CD4-positive, alpha-beta T cell treated with Interleukin-4 for 1 hour (primary cell): ENCODE data around the gene LTA4H.
"Not testable (repeated sequence)": the region's sequence is repeated elsewhere in the genome, so short reads cannot be mapped to it uniquely, and the experiment has no call there.

Experiments used
- DNase-seq, 2 donors: peaks; one replicate each; pipeline ENCODE4 v3.0.0-alpha.2; 2020 to 2022

The LTA4H gene

DNA sequence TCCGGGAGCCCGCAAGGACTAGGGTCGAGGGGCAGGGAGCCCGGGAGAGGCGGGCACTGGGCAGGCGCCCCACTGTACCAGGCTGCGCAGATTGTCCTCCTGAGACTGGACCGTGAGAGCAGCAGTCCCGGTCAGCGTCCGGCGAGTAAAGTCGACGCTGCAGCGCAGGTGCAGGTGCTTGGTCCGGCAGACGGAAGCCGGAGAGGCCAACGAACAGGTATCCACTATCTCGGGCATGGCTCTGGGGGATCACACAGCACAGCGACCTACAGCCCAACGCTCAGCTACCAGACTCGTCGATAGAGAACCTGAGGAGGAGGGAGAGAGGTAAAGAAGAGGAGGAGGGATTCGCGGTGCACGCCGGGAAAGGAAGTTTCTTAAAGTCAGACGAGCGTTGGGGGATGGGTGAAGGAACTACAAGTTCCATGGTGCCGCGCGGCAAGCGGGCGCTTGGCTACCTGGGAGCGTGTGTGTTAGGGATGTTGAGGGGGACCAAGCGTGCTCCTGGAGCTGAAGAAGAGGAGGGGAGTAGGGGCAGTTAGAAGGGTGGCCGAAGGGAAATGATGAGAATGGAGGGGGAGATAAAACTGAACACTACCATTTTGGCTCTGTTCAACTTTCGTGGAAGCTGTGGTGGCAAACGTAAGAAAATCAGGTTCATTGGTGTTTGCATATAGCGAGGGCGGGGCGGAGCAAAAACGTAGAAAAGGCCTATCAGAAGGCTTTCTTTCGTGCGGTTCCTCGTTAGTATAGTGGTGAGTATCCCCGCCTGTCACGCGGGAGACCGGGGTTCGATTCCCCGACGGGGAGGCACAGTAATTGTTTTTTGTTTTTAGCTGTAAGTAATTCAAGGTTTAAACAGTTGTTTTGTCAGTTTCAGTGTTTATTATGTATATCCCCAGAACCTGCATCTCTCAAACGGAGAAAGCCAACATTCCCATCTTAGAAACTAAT, at the start of gene LTA4H:
TSS of gene LTA4H (minus strand) at position 305 of the 954 bp plus-strand sequence. CDS start at position 237, 68 bp downstream.
- peak; percentile 98 for DNase-seq

DNA sequence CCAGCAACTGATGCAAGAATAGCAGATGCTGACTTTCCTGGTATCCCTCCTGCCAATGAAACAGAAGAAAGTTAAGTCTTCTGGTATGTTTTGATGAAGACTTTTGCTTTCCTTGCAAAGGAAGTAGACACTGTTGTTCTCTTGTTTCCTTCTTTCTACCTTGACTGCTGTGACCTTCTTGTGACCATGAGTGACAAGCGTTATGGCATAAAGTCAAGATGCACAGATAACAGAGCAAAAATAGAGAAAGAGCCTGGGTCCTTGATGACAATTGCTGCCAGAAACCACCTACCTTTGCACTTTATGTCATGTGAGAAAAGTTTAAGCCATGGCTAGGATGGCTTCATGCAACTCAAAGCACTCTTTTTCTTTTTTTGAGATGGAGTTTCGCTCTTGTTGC, 49.2 kb upstream of the LTA4H start:
- DNase-seq, result no peak

DNA sequence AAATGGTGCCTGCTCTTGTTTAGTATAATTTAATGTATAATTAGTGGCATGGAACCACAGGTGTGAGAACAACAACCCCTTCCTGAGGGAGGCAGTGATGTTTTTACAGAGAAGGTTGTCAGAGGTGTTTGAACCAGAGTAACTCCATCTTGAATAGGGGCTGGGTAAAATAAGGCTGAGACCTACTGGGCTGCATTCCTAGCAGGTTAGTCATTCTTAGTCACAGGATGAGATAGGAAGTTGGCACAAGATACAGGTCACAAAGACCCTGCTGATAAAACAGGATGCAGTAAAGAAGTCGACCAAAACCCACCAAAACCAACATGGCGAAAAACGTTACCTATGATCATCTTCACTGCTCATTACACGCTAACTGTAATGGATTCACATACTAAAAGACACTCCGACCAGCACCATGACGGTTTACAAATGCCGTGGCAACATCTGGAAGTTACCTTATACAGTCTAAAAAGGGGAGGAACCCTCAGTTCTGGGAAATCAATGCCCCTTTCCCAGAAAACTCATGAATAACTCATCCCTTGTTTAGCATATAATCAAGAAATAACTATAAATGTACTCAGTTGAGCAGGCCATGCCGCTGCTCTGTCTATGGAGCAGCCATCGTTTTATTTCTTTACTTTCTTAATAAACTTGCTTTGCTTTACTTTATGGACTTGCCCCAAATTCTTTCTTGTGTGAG, 47.8 kb upstream of the LTA4H start:
- no peak for DNase-seq

- no peak for DNase-seq
Measured at GRCh38 chr12:96081596-96081995, 46.2 kb upstream of the LTA4H start.

GRCh38 chr12:96078231-96079135, 43.1 kb upstream of the LTA4H start:
- DNase-seq, result no peak

DNA sequence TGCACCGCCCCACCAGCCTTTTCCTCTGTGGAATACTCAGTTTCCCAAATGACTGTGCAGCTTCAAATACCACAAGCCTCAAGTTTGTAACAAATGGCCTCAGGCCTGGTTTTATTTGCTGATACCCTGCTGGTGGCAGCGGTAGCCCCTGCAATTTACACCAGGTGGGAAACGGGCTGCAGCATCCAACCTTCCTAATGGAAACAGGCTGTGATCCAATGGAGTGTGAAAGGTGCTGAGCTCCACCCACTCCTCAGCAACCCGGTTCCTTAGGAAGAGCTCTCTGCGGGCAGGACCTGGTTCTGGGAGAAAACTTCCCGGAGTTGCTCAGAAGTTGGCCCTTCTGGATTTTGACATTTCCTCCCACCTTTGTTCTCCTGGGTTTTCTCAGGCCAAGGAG, 41.7 kb upstream of the LTA4H start:
- no peak for DNase-seq

DNA sequence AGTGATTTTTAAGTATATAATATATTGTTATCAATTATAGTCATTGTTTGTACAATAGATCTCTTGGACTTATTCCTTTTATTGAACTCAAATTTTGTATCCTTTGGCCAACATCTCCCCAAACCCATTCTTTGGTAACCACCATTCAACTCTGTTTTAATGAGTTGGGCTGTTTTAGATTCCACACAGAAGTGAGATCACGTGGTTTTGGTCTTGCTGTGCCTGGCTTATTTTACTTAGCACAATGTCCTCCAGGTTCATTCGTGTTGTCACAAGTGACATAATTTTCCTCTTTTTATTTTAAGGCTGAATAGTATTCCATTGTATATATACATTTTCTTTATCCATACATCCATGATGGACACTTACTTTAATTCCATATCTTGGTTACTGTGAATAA, 40.2 kb upstream of the LTA4H start:
- DNase-seq, result no peak

DNA sequence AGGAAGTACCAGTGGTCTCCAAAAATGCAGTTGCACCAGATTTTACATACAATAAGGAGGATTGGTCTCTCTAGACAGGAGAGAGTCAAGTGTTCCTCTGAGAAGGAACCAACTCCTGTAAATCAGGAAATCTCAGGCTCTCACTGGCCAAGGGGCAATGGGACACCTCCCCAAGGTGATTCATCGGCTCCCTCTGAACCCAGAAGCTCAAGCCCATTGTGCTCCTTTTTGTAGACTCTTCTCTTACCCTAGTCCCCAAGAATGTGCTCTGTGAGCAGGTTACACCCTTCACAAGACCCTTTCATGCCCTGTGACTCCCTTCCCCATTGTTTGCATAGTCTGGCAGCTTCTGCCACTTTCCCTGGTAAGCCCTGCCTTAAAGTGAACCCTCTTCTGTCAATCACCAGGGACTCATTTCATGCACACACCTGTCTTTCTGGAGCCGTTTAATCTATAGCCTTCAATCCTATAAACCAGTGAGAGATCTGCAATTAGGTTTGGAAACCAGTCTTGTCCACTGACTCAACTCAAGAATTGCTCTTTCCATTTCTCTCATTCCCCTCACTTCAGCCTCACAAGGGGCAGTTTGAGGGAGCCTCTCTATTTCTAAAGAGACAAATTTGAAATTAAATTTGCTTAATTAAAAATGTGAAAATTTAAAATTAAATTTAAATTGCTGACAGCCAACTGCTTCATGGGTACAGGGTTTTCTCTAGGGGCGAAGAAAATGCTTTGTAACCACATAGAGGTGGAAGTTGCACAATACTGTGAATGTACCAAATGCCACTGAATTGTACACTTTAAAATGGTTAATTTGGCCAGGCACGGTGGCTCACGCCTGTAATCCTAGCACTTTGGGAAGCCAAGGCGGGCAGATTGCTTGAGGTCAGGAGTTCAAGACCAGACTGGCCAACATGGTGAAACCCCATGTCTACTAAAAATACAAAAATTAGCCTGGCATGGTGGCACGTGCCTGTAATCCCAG, 38.3 kb upstream of the LTA4H start:
- no peak for DNase-seq

- DNase-seq, result no peak
Measured at GRCh38 chr12:96070670-96071279, 35.4 kb upstream of the LTA4H start.

- no peak for DNase-seq
Measured at GRCh38 chr12:96069511-96070231, 34.3 kb upstream of the LTA4H start.

- no peak for DNase-seq
Measured at GRCh38 chr12:96068636-96069035, 33.2 kb upstream of the LTA4H start.

GRCh38 chr12:96068111-96068510, 32.7 kb upstream of the LTA4H start:
- DNase-seq, result no peak

GRCh38 chr12:96065776-96066175, 30.4 kb upstream of the LTA4H start:
- not testable (repeated sequence) for DNase-seq

DNA sequence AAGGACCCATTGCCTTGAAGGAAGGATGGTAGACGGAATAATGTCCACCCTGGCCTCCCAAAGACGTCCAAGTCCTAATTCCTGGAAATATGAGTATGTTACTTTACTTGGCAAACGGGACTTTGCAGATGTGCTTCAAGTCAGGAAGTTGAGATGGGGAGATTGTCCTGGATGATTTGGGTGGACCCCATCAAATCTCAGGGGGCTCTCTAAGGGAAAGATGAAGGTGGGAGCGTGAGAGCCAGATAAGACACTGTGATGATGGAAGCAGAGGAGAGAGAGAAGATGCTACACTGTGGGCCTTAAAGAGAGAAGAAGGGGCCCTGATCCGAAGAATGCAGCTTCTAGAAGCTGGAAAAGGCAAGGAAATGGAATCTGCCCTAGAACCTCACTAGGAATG, 29.6 kb upstream of the LTA4H start:
- no peak for DNase-seq

GRCh38 chr12:96064271-96064670, 28.9 kb upstream of the LTA4H start:
- no peak for DNase-seq

GRCh38 chr12:96063046-96063445, 27.7 kb upstream of the LTA4H start:
- peak in 1 of 2 donors; percentile 30 for DNase-seq

DNA sequence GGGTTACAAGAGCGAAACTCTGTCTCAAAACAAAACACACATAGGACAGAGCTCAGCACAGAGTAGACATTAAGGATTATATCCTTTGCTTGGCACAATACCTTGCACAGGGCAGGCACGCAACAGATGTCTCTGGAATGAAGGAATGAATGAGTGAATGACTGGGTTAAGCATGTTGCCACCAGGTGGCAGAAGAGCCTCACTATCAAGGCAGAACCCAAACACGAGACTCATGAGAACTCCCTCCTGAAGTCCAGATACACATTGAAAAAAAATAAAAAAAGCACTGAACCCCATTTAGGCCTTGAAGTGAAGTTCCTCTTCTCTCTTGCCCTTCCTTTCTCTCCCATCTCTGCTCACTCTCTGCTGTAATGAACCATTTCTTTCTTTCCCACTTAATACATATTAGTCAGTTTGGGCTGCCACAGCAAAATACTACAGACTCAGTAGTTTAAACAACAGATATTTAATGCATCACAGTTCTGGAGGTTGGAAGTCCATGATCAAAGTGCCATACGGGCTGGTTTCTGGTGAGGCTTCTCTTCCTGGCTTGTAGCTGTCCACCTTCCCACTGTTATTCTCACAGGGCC, 26.6 kb upstream of the LTA4H start:
- peak; percentile 85 to 87 for DNase-seq

DNA sequence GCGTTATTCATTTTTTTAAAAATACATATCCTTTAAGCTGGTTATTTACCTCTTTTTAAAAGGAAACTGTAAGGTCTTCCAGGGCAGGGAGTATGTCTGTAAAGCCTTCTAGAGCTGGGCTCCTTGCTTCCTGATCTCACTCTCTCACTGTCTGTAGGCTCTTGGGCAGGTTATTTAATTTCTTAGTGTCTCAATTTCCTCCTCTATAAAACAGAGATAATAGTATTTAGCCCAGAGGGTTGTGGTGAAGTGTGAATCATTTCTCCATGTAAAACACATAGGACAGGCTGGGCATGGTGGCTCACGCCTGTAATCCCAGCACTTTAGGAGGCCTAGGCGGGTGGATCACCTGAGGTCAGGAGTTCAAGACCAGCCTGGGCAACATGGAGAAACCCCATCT, 25.9 kb upstream of the LTA4H start:
- DNase-seq, result no peak

DNA sequence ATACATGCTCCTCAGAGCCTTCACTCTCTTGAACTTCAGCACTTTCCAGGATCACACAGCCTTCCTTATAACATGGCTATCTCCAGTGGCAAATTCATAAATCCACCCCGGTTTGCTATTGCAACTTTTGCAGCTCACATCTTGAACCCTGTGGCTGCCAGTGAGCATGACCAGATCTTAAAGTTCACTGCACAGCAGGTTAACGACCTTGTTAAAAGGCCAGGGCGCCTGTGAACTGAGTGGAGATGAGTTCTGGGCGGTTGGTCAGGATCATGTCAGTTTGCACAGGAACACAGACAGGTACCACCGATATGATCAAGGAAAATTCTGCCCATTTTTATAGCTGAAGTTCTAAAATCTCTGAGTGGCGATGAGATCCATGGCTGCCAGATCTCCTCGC, 24.7 kb upstream of the LTA4H start:
- DNase-seq, result no peak

DNA sequence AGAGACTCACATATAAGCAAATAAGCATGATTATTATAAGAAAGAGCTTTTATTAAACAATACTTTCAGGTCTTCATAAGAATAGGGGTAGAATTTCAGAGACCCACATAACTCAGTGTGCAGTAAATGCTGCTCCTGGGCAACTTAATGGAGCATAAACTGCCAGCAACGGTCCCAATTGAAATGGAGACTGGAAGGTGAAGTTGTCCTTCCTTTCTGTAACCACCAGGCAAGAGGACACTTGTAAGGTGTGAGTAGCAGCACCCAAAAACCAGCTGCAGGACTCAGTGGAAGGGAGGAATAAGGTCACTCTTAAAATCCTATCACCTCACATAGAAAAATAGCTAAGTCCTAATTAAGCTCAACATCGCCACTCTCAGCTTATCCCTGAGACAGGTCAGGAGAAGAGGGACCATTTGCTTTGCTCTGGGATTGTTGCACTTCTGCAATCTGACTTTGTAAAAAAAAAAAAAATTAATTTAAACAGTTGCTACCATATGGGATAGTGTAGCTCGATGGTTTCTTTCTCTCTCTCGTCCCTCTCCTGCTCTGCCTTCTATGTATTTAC, 22.7 kb upstream of the LTA4H start:
- no peak for DNase-seq
